GM18951 (cell line): Measurements from ENCODE around the gene AIRE.

Experiments used
- POLR2A ChIP-seq: IDR thresholded peaks from 4 replicates; pipeline ENCODE4 v1.6.1; 2011; ENCODE audit warnings: mild to moderate bottlenecking; ENCODE audit not compliant: insufficient read length, insufficient read depth; ENCODE audit errors: extremely low read depth
- in situ Hi-C: fragments of 300-500 bp; cut with MboI; formaldehyde crosslinking; loops from one replicate; pipeline ENCODE4 v1.12.0; 2022; ENCODE audit warnings: low sequenced_read_pairs, mixed read lengths, inconsistent platforms; ENCODE audit not compliant: unreplicated experiment

AIRE gene

GRCh38 chr21:44279354-44280260, 6.1 kb upstream of the AIRE start:
- in situ Hi-C loops: loop anchor here (25.0 kb wide), 1 partner anchor 142 kb away; the partner anchor contains the start of gene GATD3
- no peak for TF ChIP-seq POLR2A

GRCh38 chr21:44281801-44282200, 3.9 kb upstream of the AIRE start:
- in situ Hi-C loops: loop anchor here (25.0 kb wide), 1 partner anchor 144 kb away; the partner anchor contains the start of gene GATD3
- TF ChIP-seq POLR2A: no peak

DNA sequence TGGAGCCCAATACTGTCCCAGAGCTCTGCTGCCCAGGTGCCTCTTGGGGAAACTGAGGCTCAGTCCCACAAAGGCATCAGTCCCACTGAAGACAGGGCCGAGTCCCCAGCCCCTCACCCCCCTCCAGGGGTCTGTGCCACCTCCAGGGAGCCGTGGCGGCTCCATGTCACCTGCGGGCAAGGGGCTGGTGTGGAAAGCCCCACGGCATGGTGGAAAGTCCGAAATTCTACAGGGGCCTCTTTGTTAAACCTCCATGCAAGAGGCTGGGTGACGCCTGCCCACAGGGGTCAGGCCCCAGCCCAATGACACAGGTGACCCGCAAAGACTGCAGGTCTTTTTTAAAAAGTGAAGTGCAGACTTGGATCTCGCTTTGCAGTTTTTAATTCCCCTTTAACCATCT, 3.3 kb upstream of the AIRE start:
- in situ Hi-C loops: loop anchor here (25.0 kb wide), 1 partner anchor 145 kb away; the partner anchor contains the start of gene GATD3
- TF ChIP-seq POLR2A: no peak

DNA sequence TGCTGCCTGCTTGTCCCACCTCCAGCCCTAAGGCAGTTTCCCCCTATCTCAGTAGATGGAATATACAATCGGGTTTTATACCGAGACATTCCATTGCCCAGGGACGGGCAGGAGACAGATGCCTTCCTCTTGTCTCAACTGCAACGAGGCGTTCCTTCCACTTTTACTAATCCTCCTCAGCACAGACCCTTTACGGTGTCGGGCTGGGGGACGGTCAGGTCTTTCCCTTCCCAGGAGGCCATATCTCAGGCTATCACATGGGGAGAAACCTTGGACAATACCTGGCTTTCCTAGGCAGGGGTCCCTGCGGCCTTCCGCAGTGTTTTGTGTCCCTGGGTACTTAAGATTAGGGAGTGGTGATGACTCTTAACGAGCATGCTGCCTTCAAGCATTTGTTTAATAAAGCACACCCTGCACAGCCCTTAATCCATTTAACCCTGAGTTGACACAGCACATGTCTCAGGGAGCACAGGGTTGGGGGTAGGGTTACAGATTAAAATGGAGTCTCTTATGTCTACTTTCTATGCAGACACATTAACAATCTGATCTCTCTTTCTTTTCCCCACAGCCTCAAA, 2.4 kb upstream of the AIRE start:
- in situ Hi-C loops: loop anchor here (25.0 kb wide), 1 partner anchor 146 kb away; the partner anchor contains the start of gene GATD3

GRCh38 chr21:44283948-44284347, 1.7 kb upstream of the AIRE start:
- in situ Hi-C loops: loop anchor here (25.0 kb wide), 1 partner anchor 147 kb away; the partner anchor contains the start of gene GATD3
- no peak for TF ChIP-seq POLR2A

DNA sequence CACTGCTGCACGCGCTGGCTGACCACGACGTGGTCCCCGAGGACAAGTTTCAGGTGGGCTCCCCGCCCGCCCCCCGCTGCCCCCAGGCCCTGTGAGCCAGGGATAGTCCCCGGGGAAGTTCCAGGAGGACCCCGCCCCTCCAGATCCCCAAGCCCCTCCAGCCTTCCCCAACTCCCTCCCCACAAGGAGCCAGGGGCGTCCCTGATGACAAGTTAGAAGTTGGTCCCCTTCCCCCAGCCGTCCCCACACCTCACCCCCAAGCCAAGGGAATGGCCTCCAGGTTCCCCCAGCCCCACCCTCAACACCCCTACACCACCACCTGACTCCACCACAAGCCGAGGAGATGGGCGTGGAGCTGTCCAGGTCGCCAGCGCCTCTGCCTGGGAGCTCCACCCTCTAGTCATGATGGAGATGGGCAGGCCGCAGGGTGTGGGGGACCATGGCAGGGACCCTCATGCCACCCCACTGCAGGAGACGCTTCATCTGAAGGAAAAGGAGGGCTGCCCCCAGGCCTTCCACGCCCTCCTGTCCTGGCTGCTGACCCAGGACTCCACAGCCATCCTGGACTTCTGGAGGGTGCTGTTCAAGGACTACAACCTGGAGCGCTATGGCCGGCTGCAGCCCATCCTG, 525 bp downstream of the AIRE start:
- in situ Hi-C loops: loop anchor here (25.0 kb wide), 1 partner anchor 149 kb away; the partner anchor contains the start of gene GATD3

DNA sequence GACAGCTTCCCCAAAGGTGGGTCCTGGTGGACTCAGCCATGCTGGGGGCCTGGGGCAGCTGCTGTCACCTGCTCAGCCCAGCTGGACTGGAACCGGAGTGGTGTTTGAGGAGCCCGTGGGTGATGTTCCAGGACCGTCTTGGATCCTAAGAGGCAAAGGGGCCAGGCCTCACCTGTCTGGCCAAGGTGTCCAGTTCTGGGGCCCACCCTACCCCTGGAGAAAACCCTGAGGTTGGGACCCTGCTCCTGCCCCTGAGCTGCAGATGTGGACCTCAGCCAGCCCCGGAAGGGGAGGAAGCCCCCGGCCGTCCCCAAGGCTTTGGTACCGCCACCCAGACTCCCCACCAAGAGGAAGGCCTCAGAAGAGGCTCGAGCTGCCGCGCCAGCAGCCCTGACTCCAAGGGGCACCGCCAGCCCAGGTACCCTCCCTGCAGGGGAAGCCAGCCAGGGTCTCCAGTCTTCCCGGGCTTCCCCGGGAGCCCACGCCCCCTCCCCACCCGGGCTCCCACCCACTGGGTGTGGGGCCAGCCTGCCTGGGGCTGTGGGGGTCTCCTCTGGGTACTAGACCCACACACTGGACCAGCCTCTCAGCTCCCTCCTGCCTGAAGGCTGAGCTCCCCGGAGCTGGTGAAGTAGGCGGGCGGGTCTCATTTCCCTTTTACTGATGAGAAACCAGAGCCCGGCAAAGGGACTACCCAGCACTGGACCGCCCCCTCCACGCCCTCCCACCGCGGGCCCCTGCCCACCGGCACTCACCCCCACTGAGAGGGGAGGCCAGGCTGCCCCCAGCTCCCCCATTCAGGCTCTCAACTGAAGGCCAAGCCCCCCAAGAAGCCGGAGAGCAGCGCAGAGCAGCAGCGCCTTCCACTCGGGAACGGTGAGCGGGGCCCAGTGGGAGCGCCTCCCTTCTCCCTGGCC, 1.3 kb downstream of the AIRE start:
- in situ Hi-C loops: loop anchor here (25.0 kb wide), 1 partner anchor 150 kb away; the partner anchor contains the start of gene GATD3
- no peak for TF ChIP-seq POLR2A

More for the DNA sequence above, 525 bp downstream of the AIRE start:
- TF ChIP-seq POLR2A: no peak

DNA sequence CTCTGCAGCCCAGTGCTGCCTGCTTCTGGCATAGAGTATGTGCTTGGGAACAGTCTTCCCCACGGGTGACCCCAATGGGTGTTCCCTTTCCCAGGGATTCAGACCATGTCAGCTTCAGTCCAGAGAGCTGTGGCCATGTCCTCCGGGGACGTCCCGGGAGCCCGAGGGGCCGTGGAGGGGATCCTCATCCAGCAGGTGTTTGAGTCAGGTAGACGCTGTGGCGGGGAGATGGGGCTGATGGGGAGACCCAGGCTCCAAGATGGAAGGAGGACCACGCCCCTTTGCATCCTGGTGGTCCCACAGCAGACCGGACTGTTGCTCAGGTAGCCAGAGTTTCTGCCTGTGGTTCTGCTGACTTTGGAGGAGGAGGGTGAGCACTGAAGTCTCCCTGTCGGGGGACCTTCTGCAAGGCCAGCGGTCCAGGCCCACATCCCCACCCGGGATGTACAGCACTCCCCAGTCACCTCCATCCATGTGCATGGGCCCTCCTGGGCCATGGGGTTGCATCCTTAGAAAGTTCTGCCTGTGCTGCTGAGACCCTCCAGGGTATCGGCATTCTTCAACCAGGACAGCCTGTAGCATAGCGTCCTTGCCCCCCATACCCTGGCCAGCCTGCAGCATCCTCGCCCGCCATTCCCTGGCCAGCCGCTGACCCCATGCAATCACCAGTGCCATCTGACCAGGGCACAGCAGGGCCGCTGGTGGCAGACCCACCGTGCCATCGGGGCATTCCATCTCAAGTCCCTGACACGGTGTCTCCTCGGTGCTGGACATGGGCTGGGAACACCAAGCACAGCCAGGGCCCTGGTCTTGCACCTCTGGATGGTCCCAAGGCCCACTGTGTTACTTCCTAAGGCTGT, 2.8 kb downstream of the AIRE start:
- in situ Hi-C loops: loop anchor here (25.0 kb wide), 1 partner anchor 151 kb away; the partner anchor contains the start of gene GATD3
- TF ChIP-seq POLR2A: no peak

GRCh38 chr21:44289381-44290010, 3.8 kb downstream of the AIRE start:
- in situ Hi-C loops: loop anchor here (25.0 kb wide), 1 partner anchor 152 kb away; the partner anchor contains the start of gene GATD3
- no peak for TF ChIP-seq POLR2A

DNA sequence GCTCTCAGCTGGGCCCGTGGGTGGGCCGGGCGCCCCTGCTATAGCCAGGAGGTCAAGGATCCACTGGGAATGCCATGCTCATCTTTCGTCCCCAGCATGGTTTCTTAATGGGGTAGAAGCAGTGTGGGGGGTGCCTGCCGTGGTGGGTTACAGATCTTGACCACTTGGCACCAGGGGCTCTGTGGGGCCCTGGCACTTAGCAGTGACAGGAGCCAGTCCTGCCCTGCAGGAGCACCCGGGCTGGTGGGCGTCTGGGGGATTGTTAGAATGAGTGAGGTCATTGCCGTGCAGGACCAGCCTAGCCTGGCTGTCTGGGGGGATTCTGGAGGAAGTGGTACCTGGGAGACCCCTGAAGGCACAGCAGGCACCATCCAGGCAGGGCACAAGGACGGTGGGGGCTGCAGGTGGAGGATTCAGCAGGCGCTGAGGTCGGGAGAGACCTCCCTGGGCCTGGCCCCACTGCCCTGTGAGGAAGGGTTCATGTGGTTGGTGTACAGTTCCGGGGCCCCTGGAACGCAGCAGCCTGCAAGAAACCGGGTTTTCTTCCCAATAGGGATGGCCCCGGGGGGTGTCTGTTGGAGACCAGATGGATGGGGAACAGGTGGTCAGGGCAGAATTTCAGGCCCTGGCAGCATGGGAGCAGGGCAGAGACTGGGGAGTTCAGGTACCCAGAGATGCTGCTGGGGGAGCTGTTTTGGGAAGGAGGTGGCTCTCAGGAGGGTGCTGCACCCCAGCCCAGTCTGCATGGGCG, 4.8 kb downstream of the AIRE start:
- in situ Hi-C loops: loop anchor here (25.0 kb wide), 1 partner anchor 153 kb away; the partner anchor contains the start of gene GATD3
- no peak for TF ChIP-seq POLR2A
